ENCODE results near the gene GNLY.
"Not testable (repeated sequence)": the region's sequence is repeated elsewhere in the genome, so short reads cannot be mapped to it uniquely, and the experiment has no call there.

GNLY gene

GRCh38 chr2:85710687-85711577 is 16.8 kb downstream of the GNLY start:
- DNase-seq (ENCODE audit: low spot score): no peak

- DNase-seq (ENCODE audit: low spot score): no peak
These were observed 17.5 kb downstream of the GNLY start for GRCh38 chr2:85711578-85712060.

GRCh38 chr2:85712336-85712735 is 18.2 kb downstream of the GNLY start:
- no peak for DNase-seq (ENCODE audit: low spot score)

GRCh38 chr2:85712849-85713612 is 18.9 kb downstream of the GNLY start:
- no peak for DNase-seq (ENCODE audit: low spot score)

GRCh38 chr2:85713836-85714235 is 19.7 kb downstream of the GNLY start:
- DNase-seq (ENCODE audit: low spot score): no peak

- not testable (repeated sequence) for DNase-seq (ENCODE audit: low spot score)
These were observed 20.3 kb downstream of the GNLY start for GRCh38 chr2:85714421-85714820.

- no peak for DNase-seq (ENCODE audit: low spot score)
These were observed 20.7 kb downstream of the GNLY start for GRCh38 chr2:85714841-85715240.

GRCh38 chr2:85716346-85716914 is 22.3 kb downstream of the GNLY start:
- DNase-seq (ENCODE audit: low spot score): no peak

- no peak for DNase-seq (ENCODE audit: low spot score)
These were observed 23.3 kb downstream of the GNLY start for GRCh38 chr2:85717308-85718008.

GRCh38 chr2:85718009-85718391 is 23.8 kb downstream of the GNLY start:
- no peak for DNase-seq (ENCODE audit: low spot score)

- no peak for DNase-seq (ENCODE audit: low spot score)
These were observed 24.8 kb downstream of the GNLY start for GRCh38 chr2:85718885-85719492.

- DNase-seq (ENCODE audit: low spot score): no peak
These were observed 25.6 kb downstream of the GNLY start for GRCh38 chr2:85719609-85720240.

- no peak for DNase-seq (ENCODE audit: low spot score)
These were observed 26.4 kb downstream of the GNLY start for GRCh38 chr2:85720533-85720932.

- DNase-seq (ENCODE audit: low spot score): no peak
These were observed 27.5 kb downstream of the GNLY start for GRCh38 chr2:85721641-85722040.

GRCh38 chr2:85722519-85722918 is 28.4 kb downstream of the GNLY start:
- DNase-seq (ENCODE audit: low spot score): no peak

GRCh38 chr2:85723707-85724360 is 29.7 kb downstream of the GNLY start:
- no peak for DNase-seq (ENCODE audit: low spot score)

GRCh38 chr2:85724731-85725181 is 30.6 kb downstream of the GNLY start:
- no peak for DNase-seq (ENCODE audit: low spot score)

GRCh38 chr2:85725451-85725850 is 31.3 kb downstream of the GNLY start:
- no peak for DNase-seq (ENCODE audit: low spot score)

GRCh38 chr2:85727798-85728197 is 33.6 kb downstream of the GNLY start:
- no peak for DNase-seq (ENCODE audit: low spot score)

GRCh38 chr2:85728342-85728741 is 34.2 kb downstream of the GNLY start:
- DNase-seq (ENCODE audit: low spot score): no peak

Measured in HuH-7 (cell line).